ENCODE data around the gene FST.

FST gene

GRCh38 chr5:53479590-53480415 is 626 bp upstream of the FST start (continued):
- TF ChIP-seq PRDM10 (tag by site-specific recombination; IDR thresholded peaks at IDR 0.05) (peak; percentile 76), ZNF596 (tag by site-specific recombination; IDR thresholded peaks at IDR 0.05) (no peak), ZNF292 (tag by site-specific recombination; IDR thresholded peaks at IDR 0.05; ENCODE audit: borderline replicate concordance, low read depth) (no peak), ATF2 (tag by site-specific recombination; IDR thresholded peaks at IDR 0.05; ENCODE audit: low read depth) (no peak), KLF16 (tag by site-specific recombination; IDR thresholded peaks at IDR 0.05) (no peak), ZNF658 (tag by site-specific recombination; IDR thresholded peaks at IDR 0.05) (no peak), PATZ1 (tag by site-specific recombination; IDR thresholded peaks at IDR 0.05) (peak; percentile 86), ZNF560 (tag by site-specific recombination; IDR thresholded peaks at IDR 0.05; ENCODE audit: borderline replicate concordance) (no peak), ZNF184 (tag by site-specific recombination; IDR thresholded peaks at IDR 0.05) (no peak), ZNF362 (tag by site-specific recombination; IDR thresholded peaks at IDR 0.05) (no peak), ZNF280D (tag by site-specific recombination; IDR thresholded peaks at IDR 0.05) (no peak), PBX3 (CRISPR knock-in tag; IDR thresholded peaks at IDR 0.05) (no peak), ZNF521 (tag by site-specific recombination; IDR thresholded peaks at IDR 0.05) (no peak), ZFP69B (tag by site-specific recombination; IDR thresholded peaks at IDR 0.05) (no peak), ZNF302 (tag by site-specific recombination; IDR thresholded peaks at IDR 0.05; ENCODE audit: low read depth) (no peak), ZNF664 (tag by site-specific recombination; IDR thresholded peaks at IDR 0.05) (no peak), ZNF2 (tag by site-specific recombination; IDR thresholded peaks at IDR 0.05) (no peak; the same call in 1 of the 2 replicates), ZNF558 (tag by site-specific recombination; IDR thresholded peaks at IDR 0.05) (no peak), ZNF211 (tag by site-specific recombination; IDR thresholded peaks at IDR 0.05; ENCODE audit: low read depth) (no peak), ZNF324 (tag by site-specific recombination; IDR thresholded peaks at IDR 0.05) (0 out of 2 replicates have a peak, but pooled peaks have one; percentile 20), SETDB1 (IDR thresholded peaks at IDR 0.05; ENCODE audit: insufficient read length, low read length) (no peak), ZNF48 (tag by site-specific recombination; IDR thresholded peaks at IDR 0.05) (no peak), ZNF791 (tag by site-specific recombination; IDR thresholded peaks at IDR 0.05) (no peak), KLF10 (tag by site-specific recombination; IDR thresholded peaks at IDR 0.05) (no peak), CTCF (tag by site-specific recombination; IDR thresholded peaks at IDR 0.05) (no peak)
